HG03565 (cell line): ENCODE measurements around the gene BPIFA3.

ENCODE experiments used
- ATAC-seq: cut with Tn5 transposase; IDR thresholded peaks from one replicate; pipeline ENCODE4 v1.9.1; 2021; ENCODE audit warnings: mild to moderate bottlenecking, moderate library complexity; ENCODE audit not compliant: unreplicated experiment

BPIFA3 gene

GRCh38 chr20:33259371-33259770, 42.2 kb downstream of the BPIFA3 start:
- no peak for ATAC-seq

- ATAC-seq: no peak
Observed at GRCh38 chr20:33261465-33261864, 44.3 kb downstream of the BPIFA3 start.

GRCh38 chr20:33262658-33263065, 45.5 kb downstream of the BPIFA3 start:
- no peak for ATAC-seq

GRCh38 chr20:33263784-33264183, 46.6 kb downstream of the BPIFA3 start:
- no peak for ATAC-seq

GRCh38 chr20:33267701-33268100, 50.5 kb downstream of the BPIFA3 start:
- ATAC-seq: no peak

GRCh38 chr20:33272155-33272873, 55.2 kb downstream of the BPIFA3 start:
- ATAC-seq: no peak

- ATAC-seq: no peak
Observed at GRCh38 chr20:33273117-33273851, 56.1 kb downstream of the BPIFA3 start.

GRCh38 chr20:33275215-33275614, 58.1 kb downstream of the BPIFA3 start:
- no peak for ATAC-seq

- ATAC-seq: no peak
Observed at GRCh38 chr20:33275871-33276270, 58.7 kb downstream of the BPIFA3 start.

- ATAC-seq: no peak
Observed at GRCh38 chr20:33276303-33277113, 59.4 kb downstream of the BPIFA3 start.
